Measurements from ENCODE around the gene SPTBN1. TPM values are rescaled to one million over a fixed set of nuclear protein-coding genes. Genes with fewer than 3 reads are reported as not detected.

SPTBN1 gene
- total and polyA plus RNA-seq, 2 donors (not counting 3 experiments of a cell fraction or from before 2014, with no cell fraction given) = 63.3 to 320 TPM

DNA sequence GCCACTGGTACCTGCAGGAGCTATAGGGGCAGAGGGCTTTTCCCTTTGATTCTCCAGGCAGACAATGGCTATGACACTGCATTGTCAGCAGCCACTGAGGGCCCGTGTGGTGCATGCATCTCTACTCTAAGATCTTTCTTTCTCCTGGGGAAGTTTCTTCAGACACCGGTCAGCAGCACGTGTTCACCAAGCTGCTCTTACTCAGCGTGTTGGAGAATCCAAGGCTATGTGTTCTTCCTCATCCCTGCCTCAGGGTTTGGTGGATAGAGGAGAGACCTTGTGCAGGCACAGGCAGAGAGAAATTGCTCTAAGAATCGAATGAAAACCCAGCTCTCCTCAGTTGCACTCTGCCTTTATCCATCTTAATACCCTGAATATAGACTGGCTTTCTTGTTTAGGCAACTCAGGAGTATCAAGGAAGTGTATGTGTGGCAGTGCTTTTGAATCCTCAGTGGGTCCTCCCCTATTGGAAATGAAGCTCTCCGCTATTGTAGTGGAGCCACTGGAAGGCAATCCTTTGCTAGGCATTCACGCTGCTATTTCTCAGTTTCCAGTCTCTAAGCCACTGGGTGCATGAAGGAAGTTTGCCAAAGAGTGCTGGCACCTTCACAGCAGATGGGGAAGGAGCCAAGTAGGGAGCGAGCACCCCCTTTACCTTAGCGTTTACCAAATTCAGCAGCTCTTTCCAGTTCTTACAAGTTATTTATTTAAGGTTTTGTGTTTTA, 180.4 kb downstream of the SPTBN1 start:
- BruUV-seq (replicated peaks) = no TSS peak
- Histone ChIP-seq H3K4me2 (ENCODE audit: insufficient read depth, low read length) (no peak overlapping the region), H3K79me2 (ENCODE audit: control insufficient read depth, insufficient read depth, low read length) (peaks cover 42% of the 10 kb centered on the region), H3K36me3 (ENCODE audit: control insufficient read depth in 2 of 2, extremely low read depth in 1 of 2, insufficient read depth in 2 of 2, low read length in 2 of 2) (peaks cover 19% of the 10 kb centered on the region in 2 experiments), H3K4me1 (ENCODE audit: control insufficient read depth, extremely low read depth, insufficient read depth, low read length) (peaks cover 41% of the 10 kb centered on the region), H3K27me3 (ENCODE audit: control insufficient read depth in 2 of 2, insufficient read depth in 2 of 2, low read length in 2 of 2) (no peaks in the 10 kb centered on the region), H3K4me3 (replicated peaks in 1 of 3; ENCODE audit: insufficient read depth in 1 of 3, low read depth in 1 of 3, low read length in 3 of 3) (no peak overlapping the region), H3K9me1 (replicated peaks; ENCODE audit: control insufficient read depth, extremely low read depth, insufficient read depth, low read length) (no peaks in the 10 kb centered on the region), H4K20me1 (replicated peaks; ENCODE audit: control insufficient read depth, extremely low read depth, insufficient read depth, low read length) (no peaks in the 10 kb centered on the region), H3K9me3 (replicated peaks; ENCODE audit: control insufficient read depth, insufficient read depth, low read length) (no peaks in the 10 kb centered on the region), H3K27ac (ENCODE audit: insufficient read depth, low read depth, low read length) (no peak overlapping the region), H2AFZ (ENCODE audit: low read depth, low read length) (no peak overlapping the region), H3K9ac (replicated peaks; ENCODE audit: extremely low read depth, insufficient read depth, low read length) (no peak overlapping the region)
- intact Hi-C loops (cut with micrococcal nuclease) = loop anchor here (5.0 kb wide), 1 partner anchor 179 kb away; the partner anchor contains the start of gene SPTBN1
- no peak for FAIRE-seq
- TF ChIP-seq, protein P1, sequence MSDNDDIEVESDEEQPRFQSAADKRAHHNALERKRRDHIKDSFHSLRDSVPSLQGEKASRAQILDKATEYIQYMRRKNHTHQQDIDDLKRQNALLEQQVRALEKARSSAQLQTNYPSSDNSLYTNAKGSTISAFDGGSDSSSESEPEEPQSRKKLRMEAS (IDR thresholded peaks at IDR 0.05; ENCODE audit: insufficient read depth, insufficient read length) = no peak
- TF ChIP-seq JUN (IDR thresholded peaks at IDR 0.05; ENCODE audit: borderline replicate concordance, insufficient read depth, insufficient read length, low read depth) = no peak
- TF ChIP-seq EZH2 (IDR thresholded peaks at IDR 0.05; ENCODE audit: borderline replicate concordance, low read depth, low read length, severe bottlenecking) = no peak
- TF ChIP-seq GATA2 (IDR thresholded peaks at IDR 0.05; ENCODE audit: insufficient read depth, insufficient read length, low read depth, low read length) = no peak
- TF ChIP-seq POLR2AphosphoS5 (IDR thresholded peaks at IDR 0.05; ENCODE audit: insufficient read depth, low read depth, low read length) = no peak
- no peak for TF ChIP-seq MYC (IDR thresholded peaks at IDR 0.05; ENCODE audit: low read depth, low read length)
- no peak for TF ChIP-seq FOS (IDR thresholded peaks at IDR 0.05; ENCODE audit: borderline replicate concordance, insufficient read depth, low read length)
- TF ChIP-seq, protein P2, sequence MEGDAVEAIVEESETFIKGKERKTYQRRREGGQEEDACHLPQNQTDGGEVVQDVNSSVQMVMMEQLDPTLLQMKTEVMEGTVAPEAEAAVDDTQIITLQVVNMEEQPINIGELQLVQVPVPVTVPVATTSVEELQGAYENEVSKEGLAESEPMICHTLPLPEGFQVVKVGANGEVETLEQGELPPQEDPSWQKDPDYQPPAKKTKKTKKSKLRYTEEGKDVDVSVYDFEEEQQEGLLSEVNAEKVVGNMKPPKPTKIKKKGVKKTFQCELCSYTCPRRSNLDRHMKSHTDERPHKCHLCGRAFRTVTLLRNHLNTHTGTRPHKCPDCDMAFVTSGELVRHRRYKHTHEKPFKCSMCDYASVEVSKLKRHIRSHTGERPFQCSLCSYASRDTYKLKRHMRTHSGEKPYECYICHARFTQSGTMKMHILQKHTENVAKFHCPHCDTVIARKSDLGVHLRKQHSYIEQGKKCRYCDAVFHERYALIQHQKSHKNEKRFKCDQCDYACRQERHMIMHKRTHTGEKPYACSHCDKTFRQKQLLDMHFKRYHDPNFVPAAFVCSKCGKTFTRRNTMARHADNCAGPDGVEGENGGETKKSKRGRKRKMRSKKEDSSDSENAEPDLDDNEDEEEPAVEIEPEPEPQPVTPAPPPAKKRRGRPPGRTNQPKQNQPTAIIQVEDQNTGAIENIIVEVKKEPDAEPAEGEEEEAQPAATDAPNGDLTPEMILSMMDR (IDR thresholded peaks at IDR 0.05; ENCODE audit: extremely low read depth in 1 of 2, insufficient read depth in 1 of 2, low read depth in 1 of 2, low read length in 2 of 2) = no peak
- TF ChIP-seq POLR2A (IDR thresholded peaks at IDR 0.05; ENCODE audit: low read depth, low read length) = no peak
- CTCF ChIA-PET = interaction anchor here (0.8 to 0.9 kb wide), 3 partner anchors 22 to 530 kb away, joined by 3 to 4 read pairs (median 3); no protein-coding TSS in a partner anchor
- DNase-seq (ENCODE audit: low read depth, low spot score) = no peak
- POLR2A ChIA-PET = no interaction called here
- dilution Hi-C loops (cut with MboI; ENCODE audit: extremely low pct_ligation_motif_present, low sequenced_read_pairs) = no loop called here
